GM19397 (cell line): ENCODE measurements around the gene PARD3B.

Experiments used
- ATAC-seq: cut with Tn5 transposase; IDR thresholded peaks from one replicate; pipeline ENCODE4 v1.9.1; 2021; ENCODE audit warnings: mild to moderate bottlenecking, moderate library complexity; ENCODE audit not compliant: unreplicated experiment

Gene PARD3B

DNA sequence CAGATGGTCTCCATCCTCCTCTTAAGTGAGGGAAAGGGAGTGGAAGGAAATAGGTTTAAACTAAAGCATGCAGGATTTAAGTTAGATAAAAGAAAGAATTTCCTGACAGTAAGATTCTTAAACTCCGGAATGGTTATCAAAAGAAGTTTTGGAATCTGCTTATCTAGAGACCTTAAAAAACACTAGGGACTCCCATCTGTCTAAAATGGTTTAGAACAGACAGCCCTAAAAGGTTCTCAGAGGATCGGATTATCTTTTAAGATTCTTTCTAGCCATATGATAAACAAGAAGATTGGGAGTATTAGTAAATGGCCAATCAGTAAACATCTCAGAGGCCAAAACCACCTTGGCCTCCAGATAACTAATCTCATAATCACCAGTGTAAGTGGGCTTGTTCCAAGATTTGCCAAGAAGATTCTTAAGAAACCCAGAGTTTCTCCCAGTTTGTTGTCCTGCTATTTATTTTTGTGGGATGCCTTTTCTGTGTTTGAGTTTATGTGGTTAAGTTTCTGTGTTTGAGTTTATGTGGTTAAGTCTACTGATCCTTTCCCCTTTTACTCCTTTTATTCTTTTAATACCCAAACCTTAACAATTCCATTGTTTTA lies 822.2 kb downstream of the PARD3B start:
- no peak for ATAC-seq

DNA sequence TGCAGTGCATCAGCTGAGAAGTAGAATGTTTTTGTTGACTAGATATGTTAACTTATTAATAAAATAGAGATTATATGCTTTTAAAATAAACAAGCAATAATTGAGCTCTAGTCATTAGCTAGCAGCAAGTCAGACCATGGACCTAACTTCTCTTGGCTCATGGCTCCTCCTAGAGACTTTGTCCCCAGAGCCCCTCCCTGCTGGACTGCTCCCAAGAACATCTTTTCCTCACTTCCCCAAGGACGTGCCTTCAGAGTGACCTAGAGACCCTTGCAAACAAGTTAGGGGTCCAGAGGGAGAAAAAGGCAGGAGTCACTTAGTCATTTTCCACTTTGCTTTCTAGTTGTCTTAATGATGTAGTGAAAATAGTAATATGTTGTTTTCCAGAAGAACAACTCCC lies 824.5 kb downstream of the PARD3B start:
- no peak for ATAC-seq

DNA sequence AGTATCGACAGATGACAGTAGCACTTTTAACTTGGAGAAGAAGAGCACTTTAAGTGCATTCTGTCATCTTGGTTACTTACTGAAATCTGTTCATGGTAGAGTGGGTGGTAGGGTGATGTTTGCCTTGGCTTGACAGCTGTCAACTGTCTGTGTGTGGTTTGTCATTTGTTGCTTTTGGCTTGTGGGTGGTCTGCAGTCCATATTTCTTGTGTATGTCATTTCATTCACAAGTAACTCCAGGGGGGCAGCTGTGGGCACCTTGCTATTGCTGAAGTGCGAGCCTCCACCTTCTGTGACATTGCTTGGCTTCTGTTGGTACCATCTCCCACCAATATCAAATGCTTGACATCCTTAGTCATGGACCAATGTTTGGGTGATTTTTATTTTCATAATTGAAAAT lies 825.5 kb downstream of the PARD3B start:
- ATAC-seq, result no peak

DNA sequence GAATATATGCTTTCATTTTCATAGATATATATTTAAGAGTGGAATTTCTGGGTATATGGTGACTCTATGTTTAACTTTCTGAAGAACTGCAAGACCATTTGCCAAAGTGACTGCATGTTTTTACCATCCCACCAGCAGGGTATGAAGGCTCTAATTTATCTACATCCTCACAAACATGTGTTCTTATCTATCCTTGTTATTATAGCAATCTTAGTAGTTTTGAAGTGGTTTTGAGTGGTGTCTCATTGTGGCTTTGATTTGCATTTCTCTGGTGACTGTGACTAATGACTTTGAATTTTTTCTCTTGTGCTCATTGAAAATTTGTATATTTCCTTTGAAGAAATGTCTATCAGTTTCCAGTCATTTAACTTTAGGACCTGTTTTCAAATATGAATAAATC lies 826.9 kb downstream of the PARD3B start:
- no peak for ATAC-seq

DNA sequence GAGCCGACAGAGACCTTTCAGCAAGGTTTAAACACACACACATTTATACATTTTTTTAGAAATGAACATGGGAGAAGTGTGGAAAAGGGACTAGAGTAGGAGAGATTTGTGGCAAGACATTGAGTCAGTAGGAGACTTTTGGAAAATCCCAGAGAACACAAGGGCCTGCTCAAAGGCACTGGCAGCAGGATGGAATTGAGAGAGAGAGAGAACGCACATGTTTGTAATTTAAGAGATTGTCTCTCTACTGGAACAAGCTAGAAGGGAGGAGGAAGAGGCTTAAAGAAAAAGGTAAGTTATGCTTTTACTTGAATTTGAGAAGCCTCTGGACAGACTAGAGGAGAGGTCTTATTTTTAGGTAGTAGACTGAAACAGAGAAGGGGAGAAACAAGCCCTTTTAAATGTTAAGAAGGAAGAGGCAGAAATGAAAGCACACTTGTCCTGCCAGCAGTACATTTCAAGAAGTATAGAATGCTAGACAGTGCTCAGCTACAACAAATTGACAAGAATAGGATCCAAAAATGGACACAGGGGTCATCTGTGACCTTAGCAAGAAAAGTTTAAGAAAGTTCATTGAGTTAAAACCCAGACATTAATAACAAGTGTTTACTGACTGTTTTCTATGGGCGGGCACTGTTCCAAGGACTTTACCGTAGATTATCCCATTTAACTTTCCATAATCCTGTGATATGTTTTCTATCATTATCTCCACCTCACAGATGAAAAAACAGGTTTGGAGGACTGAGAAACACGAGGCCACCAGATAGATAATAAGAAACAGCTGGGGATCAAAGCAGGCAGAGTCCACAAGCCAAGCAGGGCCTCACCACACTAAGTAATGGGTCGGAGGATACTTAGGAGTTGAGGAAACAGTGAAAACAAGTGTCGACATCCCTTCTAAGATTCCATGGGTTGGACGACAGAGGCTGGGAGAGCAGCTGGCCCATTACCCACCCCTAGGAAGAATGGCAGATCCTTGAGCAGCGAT lies 830.5 kb downstream of the PARD3B start:
- no peak for ATAC-seq

DNA sequence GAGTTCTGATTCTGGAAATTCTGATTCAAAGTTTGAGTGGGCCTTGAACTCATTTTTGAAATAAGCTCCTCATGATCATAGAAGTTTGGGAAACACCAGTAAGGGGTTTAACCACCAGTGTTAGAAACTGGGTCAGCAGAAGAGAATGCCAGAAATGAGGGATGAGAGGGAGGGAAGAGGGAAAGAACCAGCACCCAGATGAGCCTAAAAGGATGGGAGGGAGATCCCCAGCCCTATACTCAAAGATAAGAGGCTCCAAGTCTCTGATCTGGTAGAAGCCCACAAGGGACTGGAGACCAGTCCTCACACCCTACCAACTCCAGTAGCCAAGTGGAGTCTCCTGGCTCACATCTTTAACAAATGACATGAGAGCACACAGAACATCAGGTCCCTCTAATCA lies 832.0 kb downstream of the PARD3B start:
- ATAC-seq, result no peak

DNA sequence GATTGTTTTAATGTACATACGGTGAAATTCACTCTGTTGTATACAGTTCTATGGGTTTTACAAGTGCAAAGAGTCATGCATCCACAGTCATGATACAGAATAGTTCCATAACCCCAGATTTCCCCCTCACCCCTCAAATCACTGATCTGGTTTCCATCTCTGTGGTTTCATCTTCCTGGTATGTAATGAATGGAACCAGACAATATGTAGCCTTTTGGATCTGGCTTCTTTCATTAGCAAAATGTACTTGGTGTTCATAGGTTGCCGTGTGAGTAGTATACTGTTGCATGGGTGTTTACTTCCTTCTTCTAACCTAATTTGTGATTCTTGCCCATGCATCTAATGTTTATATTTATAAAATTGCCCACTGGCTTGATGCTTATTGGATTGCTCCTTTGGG lies 838.3 kb downstream of the PARD3B start:
- ATAC-seq, result no peak

DNA sequence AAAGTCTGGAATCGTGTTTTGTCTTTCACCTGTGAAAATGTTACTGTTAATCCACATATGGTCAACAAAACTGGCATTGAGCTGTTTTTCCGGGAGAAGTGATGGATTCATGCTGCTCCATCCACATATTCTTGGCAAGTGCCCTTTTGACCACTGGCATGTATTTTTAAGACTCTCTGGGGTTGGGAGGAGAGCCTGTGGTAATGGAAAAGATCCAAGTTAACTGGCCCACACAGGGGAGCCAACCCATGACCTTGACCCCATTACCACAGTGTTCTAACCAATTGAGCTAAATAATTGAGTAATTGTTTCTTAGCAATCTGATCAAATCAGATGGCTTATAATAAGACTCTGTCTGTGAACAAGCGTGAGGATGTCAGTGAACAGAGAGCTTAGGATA lies 840.8 kb downstream of the PARD3B start:
- no peak for ATAC-seq

DNA sequence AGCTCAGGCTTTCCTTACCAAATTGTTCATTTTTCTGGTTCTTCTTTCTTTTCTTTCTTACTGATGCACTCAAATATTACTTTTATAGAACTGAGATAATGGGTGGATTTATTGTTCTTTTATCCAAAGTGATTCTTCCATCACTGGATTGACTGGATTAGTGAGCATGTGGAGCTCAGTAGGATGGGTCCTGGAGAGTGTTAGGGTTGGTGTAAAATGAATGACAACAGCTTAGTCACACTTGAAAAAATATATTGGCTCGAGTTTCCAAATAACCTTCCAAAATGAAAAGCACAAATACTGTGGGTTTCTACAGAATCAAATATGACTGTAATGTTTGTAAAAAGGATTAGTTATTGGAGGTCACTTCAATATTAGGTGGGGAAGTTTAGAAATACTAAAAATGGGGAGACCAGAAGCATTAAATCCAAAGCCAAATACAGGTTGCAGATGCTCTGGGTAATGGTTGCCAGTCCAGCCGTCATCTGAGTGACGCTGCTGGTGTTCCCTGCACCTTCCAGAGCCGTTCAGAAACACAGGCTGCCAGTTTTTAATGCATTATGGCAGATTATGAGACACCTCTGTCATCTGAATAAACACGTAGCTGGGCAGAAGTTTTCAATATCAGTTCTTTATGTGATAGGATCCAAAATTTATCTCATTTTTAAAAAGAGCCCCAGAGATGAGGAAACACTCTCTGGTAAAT lies 842.2 kb downstream of the PARD3B start:
- ATAC-seq, result no peak

DNA sequence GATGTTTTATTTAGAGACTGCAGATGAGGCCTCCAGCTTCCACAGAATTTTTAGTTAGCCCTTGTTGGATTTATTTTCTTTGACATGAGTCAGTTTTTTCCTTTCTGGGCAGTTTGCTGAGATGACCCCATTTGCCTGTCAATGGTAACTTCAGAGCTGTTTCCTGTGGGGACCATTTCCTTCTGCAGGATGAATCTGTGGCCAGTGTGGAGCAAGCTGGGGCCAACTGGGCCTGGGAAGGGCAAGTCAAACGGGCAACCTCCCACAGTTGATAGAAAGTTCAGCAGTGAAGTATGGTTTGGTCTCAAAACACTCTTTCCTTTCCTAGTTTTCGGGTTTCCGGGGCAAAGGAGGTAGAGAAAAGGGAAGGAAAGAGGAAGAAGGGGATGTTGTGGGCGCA lies 845.6 kb downstream of the PARD3B start:
- ATAC-seq, result no peak

DNA sequence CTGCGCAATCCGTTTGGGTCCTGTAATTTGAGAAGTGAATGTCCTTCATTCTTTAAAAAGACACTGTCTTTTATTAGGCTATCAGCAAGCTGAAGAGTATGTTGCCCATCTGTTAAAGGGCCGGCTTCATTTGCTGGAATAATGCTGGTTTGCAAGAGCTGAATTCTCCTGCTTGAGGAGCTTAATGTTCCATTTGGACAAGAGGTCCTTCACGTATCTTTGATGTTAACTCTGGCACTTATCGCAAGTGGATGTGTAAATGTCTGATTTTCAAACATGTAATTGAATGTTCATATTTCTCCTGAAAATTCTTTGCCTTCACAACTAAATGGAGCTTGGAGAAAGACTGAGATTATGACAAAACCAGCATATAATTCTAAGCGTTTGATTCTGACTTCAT lies 856.2 kb downstream of the PARD3B start:
- ATAC-seq, result no peak

DNA sequence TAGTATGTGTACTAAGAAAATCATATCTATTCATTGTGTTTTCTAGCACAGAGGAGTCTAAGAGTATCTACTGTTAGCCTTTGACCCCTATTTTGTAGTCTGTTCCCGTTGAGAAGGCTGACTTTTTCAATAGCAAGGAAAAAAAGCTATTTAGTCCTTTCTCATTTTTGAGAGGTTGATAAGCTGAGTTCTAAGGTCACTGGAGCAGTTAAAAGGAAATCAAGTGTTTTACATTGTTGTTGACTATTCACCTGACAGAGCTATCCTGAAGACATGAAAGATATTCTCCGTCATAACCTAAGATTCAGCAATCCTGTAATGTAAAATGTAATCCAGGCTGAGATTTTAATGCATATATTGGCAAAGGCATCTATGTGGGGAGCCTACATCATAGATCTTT lies 856.7 kb downstream of the PARD3B start:
- no peak for ATAC-seq

DNA sequence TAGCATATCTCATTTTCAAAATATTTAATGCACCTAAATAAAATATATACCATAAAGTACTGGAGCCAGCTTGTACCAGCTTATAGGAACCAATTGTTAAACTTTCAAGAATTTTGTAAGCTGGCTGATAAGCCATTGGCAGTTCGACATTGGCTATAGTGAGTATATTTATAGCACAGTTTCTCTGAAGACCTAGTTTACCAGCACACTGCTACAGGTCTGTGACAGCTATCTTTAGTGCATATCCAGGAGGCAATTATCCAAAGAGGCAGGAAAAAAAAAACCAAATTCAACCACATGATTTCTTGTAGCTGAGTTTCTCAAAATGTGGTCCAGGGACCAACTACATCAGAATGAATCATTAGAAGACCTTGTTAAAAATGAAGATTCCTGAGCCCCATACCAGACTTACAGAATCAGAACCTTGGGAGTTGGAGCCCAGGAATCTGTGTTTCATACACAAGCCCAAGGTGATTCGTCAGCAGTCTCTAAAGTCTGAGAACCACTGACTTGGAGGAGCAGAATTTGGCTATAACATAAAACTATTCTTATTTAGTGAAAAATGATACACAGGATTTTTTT lies 858.1 kb downstream of the PARD3B start:
- no peak for ATAC-seq

DNA sequence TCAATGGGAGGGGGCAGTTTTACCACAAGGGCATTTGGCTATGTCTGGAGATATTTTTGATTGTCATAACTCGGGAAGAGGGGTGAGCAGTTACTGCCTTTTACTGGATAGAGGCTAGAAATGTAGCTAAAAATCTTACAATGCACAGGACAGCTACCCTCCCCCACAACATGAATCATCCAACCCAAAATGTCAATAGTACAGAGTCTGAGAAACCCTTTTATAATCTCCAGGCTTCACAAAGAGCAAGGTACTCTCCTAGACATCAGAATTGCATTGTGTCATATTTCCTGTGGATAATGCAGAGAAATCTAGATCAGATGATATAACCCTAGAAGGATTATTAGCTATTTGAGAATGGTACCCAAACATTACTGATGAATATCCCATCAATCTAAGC lies 859.9 kb downstream of the PARD3B start:
- no peak for ATAC-seq

DNA sequence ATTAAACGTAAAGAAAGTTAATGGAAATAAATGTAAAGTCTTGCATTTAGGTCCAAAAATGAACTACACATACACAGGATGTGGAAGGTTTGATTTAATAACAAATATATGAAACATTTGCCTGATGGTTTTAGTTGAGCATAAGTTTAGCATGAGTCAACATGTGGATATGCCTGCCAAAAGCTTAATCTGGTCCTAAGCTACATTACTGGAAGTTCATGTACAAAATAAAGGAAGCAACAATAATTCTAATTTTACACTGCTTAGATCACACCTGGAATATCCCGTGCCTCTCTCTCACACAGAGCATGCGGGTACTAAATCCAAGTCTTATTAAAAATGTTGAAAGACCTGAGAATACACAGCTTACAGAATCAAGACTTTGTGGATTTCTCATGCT lies 860.5 kb downstream of the PARD3B start:
- ATAC-seq, result no peak

DNA sequence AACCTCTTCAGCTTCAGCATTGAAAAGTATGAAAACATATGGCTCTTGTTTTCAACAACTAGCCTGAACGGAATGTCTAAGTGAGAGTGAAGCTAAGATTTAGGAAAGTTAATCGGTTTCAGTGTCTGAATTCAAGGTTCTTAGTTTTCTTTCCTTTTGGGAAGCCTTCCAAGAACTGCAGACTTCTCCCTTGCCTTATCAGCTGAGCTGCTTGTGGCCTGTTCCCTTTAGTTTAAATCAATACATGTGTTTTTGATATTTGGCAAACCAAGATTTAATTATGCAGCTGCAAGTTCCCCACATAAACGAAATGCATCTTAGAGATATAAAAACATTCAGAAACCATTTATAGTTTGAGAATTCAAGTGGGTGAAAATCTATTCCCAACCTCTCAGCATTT lies 862.7 kb downstream of the PARD3B start:
- ATAC-seq, result no peak

DNA sequence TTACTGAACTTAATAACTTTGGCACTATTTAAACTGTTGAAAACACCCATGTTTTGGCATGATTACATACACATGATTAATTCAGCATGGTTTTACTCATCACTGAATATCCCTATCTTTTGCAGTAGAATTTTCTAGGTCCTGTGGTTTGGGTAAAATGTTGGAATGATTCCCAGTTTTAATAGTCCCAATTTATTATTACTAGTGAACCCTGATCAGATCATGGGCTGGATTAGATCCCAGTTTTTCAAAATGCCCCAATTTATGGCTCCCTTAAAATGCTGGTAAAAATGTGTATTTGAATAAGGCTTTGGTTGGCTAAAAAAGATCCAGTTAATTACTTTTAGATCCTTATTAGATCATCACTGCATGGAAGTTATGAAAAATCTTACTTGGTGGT lies 863.4 kb downstream of the PARD3B start:
- ATAC-seq, result no peak

DNA sequence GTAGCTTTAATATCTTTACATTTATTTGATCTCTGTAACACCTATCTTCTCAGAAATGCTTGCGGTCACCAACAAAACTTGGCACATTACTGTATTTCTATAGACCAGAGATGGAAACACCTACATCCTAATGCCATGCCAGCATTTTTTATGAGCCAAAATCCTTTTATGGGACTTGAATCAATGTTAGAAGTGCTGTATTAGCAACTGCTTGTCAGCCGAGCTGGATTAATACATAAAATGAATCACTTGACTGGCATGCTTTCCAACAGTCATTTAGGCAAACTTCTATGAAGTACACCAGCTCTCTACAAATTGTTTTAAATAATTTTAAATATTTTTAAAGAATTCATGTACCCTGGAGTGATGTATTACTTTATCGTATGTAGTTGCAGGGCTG lies 864.1 kb downstream of the PARD3B start:
- no peak for ATAC-seq

DNA sequence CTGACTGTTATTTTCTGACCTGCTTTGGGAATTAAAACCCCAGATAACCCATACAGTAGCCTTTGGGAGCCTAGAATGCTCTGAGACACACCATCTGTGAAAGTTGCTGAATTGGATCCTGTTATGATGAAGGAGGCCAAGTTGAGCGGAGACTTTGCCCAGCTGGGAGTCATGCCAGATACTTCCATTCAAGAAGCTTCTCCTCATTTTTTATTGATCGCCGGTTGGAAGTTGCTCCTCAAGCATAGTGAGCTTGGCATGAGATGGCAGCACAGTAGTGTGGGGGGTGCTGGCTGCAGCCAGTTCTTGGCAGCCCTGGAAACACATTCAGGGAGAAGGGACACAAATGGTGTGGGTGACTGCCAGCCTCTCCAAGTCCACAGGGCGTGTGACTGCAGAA lies 866.3 kb downstream of the PARD3B start:
- no peak for ATAC-seq

DNA sequence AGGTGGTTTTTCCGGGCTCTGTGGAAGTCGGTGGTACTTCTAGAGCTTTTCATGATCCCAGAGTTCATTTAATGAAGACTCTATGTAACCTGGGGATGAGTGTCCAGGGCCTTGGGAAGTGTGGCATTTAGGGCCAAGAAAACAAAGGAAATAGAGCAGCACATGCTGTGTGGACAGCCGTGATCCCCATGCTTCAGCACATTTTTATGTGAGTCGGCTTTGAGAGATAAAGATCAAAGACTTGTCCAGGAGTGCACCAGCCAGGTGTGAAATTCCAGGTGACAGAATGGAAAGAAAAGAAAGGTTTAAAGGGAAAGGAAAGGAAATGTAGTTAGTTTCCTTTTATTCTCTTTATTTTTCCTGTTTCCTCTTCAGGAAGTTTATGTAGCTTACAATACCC lies 879.1 kb downstream of the PARD3B start:
- no peak for ATAC-seq

DNA sequence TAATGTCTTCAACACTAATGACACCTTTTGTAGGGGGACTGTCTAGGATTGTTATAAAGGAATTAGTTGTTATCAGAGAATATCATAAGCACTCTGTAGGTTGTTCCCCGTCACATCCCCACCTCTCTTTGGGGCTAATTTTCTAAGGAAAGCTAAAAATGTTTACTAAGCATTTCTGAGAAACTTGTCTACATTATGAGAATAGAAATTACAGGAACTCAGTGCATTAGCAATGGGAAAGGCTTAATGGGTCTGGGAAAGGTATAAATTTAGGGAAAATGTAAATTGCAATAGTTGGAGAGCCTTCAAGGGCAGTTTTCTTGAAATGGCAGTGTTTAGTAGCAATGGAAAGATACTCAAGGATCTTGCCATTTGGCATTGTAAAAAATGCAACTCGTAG lies 879.8 kb downstream of the PARD3B start:
- no peak for ATAC-seq

DNA sequence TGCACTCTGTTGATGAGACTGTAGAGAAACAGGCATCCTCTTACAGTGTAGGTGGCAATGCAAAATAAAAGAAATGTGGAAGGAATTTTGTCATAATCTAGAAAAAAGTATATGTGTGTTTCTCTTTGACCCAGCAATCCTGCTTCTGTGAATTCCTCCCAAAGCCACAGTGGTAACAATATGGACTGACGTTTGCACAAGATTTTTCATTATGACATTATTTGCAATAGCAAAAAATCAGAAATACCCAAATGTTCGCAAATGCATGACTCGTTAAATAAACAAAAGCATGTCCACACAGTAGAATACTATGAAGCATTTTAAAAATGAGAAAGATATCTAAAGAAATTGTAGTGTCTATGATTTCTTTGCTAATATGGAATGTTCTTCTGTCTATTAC lies 881.8 kb downstream of the PARD3B start:
- ATAC-seq, result no peak
